ENCODE data around the gene UBL4B.

- TF ChIP-seq CTCF (IDR thresholded peaks at IDR 0.05): no peak
- TF ChIP-seq RAD21 (conservative IDR thresholded peaks at IDR 0.05 in 1 of 2, IDR thresholded peaks at IDR 0.05 in 1 of 2): no peak
- TF ChIP-seq BCL3 (IDR thresholded peaks at IDR 0.05): no peak
- no peak for TF ChIP-seq MAX (IDR thresholded peaks at IDR 0.05)
These were observed 8.8 kb downstream of the UBL4B start for GRCh38 chr1:110120960-110121561.
